GM19395 (cell line): ENCODE data around the gene MED13L.
"Not testable (repeated sequence)": the region's sequence is repeated elsewhere in the genome, so short reads cannot be mapped to it uniquely, and the experiment has no call there.

Experiments used
- ATAC-seq: cut with Tn5 transposase; IDR thresholded peaks from one replicate; pipeline ENCODE4 v1.9.1; 2021; ENCODE audit warnings: mild to moderate bottlenecking, moderate library complexity; ENCODE audit not compliant: unreplicated experiment

The MED13L gene

GRCh38 chr12:116031624-116032023 lies 245.9 kb downstream of the MED13L start:
- ATAC-seq, result not testable (repeated sequence)

GRCh38 chr12:116028619-116029018 lies 248.9 kb downstream of the MED13L start:
- no peak for ATAC-seq

GRCh38 chr12:116027551-116027821 lies 250.0 kb downstream of the MED13L start:
- ATAC-seq, result no peak

GRCh38 chr12:116026768-116027550 lies 250.5 kb downstream of the MED13L start:
- ATAC-seq, result no peak

GRCh38 chr12:116026346-116026745 lies 251.1 kb downstream of the MED13L start:
- ATAC-seq, result no peak

- no peak for ATAC-seq
Measured at GRCh38 chr12:116024769-116025168, 252.7 kb downstream of the MED13L start.

- ATAC-seq, result no peak
Measured at GRCh38 chr12:116019415-116019814, 258.1 kb downstream of the MED13L start.

GRCh38 chr12:116018282-116018681 lies 259.2 kb downstream of the MED13L start:
- ATAC-seq, result no peak

GRCh38 chr12:116015525-116015924 lies 262.0 kb downstream of the MED13L start:
- no peak for ATAC-seq

GRCh38 chr12:116012757-116013156 lies 264.7 kb downstream of the MED13L start:
- no peak for ATAC-seq

- ATAC-seq, result no peak
Measured at GRCh38 chr12:116011217-116011616, 266.3 kb downstream of the MED13L start.

- no peak for ATAC-seq
Measured at GRCh38 chr12:116010467-116010866, 267.0 kb downstream of the MED13L start.

GRCh38 chr12:116009805-116010204 lies 267.7 kb downstream of the MED13L start:
- ATAC-seq, result no peak

GRCh38 chr12:116006141-116006540 lies 271.4 kb downstream of the MED13L start:
- ATAC-seq, result no peak

GRCh38 chr12:116002890-116003536 lies 274.5 kb downstream of the MED13L start:
- no peak for ATAC-seq

- no peak for ATAC-seq
Measured at GRCh38 chr12:116000252-116000651, 277.2 kb downstream of the MED13L start.

- no peak for ATAC-seq
Measured at GRCh38 chr12:115999582-115999981, 277.9 kb downstream of the MED13L start.

- no peak for ATAC-seq
Measured at GRCh38 chr12:115998794-115999478, 278.6 kb downstream of the MED13L start.

GRCh38 chr12:115998119-115998633 lies 279.3 kb downstream of the MED13L start:
- ATAC-seq, result no peak

GRCh38 chr12:115993737-115994136 lies 283.8 kb downstream of the MED13L start:
- no peak for ATAC-seq

GRCh38 chr12:115990241-115990640 lies 287.3 kb downstream of the MED13L start:
- ATAC-seq, result no peak
